Activated T-cell treated with anti-CD3 and anti-CD28 coated beads for 48 hours (primary cell): ENCODE data around the gene CABLES1.
"Not testable (repeated sequence)": the region's sequence is repeated elsewhere in the genome, so short reads cannot be mapped to it uniquely, and the experiment has no call there.

Experiments used
- DNase-seq: peaks from one replicate; pipeline ENCODE4 v3.0.0-alpha.2; 2020; ENCODE audit warnings: low read depth

CABLES1 gene

DNA sequence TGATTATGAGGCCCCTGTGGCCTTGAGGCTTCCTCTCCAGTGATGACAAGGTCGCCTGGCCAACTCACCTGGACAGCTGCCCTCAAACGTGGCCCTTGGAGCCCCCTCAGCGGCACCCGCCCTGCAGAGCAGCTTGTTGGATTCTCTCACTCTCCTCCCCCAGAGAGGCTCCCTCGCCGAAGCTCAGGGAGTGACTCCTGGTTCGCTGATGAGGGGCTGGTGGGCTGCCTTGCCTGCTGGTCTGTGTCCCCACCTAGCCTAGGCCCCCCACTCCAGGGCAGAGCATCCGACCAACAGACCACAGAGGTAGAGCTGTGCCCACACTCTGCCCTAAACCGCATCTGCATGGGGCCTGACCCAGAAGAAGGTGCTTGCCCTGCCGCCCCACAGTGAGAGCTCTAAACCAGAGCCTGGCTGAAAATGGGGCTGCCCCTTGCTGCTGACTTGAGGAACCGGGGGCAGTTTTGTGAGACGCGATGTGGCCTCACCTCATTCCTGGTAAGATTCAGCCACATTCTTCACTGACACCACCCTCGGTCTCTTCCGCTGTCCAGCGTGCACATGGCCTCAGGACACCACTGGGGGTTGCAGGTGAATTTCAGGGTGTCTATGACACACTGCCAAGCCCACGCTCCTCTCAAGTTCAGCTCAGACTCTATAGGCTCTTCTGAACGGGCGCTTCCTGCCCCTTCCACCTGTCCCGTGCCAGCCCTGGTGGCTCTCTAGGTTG lies 131.6 kb downstream of the CABLES1 start:
- no peak for DNase-seq

DNA sequence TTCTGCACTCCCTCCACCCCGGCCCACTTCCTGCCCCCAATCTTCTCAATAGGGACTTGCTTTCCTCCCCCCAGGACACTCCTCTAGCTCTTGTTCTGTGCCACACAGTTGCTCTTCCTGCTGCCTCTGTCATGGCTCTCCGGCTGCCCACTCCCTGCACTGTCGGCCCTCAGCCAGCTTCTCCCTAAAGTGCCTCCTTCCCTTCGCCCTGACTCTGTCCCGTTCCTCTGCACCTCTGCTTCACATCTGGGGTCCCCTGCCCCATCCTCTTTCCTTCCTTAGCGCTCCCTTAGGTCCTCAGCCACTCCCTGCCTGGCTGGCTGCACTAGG lies 132.1 kb downstream of the CABLES1 start:
- no peak for DNase-seq

DNA sequence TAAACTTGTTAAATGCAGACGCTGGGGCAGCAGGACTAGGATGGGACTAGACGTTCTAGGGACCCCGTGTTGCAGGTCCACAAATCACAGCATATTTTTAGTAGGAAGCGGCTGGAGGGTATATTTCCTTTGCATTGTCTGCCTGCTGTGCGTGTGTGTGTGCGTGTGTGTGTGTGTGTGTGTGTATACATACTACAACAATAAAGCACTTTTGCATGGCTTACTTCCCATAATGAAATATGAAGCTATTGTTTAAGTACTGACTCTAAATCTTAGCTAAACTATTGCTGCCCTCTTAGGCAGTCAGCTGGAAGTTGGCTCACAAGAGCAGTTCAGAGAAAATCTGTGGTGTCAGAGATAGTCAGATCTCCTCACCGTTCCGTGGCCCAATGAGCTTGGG lies 133.4 kb downstream of the CABLES1 start:
- no peak for DNase-seq

DNA sequence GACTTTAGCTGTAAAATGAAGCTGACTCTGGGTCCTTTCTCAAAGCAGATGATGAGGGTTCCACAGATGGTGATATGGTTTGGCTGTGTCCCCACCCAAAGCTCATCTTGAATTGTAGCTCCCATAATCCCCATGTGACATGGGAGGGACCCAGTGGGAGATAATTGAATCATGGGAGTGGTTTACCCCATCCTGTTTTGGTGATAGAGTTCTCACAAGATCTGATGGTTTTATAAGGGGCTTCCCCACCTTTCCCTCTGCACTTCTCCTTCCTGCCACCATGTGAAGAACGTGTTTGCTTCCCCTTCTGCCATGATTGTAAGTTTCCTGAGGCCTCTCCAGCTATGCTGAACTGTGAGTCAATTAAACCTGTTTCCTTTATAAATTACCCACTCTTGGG lies 133.8 kb downstream of the CABLES1 start:
- not testable (repeated sequence) for DNase-seq

- no peak for DNase-seq
Observed at GRCh38 chr18:23269928-23270327, 134.6 kb downstream of the CABLES1 start.

DNA sequence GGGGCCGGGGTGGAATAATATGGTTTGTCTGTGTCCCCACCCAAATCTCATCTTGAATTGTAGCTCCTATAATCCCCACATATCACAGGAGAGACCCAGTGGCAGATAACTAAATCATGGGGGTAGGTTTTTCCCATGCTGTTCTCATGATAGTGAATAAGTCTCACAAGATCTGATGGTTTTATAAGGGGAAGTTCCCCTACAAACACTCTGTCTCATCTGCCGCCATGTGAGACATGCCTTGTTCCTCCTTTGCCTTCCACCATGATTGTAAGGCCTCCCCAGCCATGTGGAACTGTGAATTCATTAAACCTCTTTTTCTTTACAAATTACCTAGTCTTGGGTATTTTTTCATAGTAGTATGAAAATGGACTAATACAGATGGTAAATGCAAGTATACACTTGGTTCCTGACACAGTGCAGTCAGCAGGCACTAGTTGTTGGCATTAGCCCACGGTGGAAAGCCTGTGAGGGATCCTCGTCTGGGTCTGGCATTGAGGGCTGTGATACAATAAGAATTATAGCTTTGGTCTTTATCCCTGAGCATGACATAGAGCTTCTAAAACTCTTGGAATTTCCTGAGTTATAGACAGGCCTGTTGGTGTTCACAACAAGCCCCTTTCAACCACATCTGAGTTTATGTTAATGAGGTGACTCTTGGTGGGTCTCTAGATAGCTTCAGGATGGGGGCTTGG lies 135.8 kb downstream of the CABLES1 start:
- no peak for DNase-seq

DNA sequence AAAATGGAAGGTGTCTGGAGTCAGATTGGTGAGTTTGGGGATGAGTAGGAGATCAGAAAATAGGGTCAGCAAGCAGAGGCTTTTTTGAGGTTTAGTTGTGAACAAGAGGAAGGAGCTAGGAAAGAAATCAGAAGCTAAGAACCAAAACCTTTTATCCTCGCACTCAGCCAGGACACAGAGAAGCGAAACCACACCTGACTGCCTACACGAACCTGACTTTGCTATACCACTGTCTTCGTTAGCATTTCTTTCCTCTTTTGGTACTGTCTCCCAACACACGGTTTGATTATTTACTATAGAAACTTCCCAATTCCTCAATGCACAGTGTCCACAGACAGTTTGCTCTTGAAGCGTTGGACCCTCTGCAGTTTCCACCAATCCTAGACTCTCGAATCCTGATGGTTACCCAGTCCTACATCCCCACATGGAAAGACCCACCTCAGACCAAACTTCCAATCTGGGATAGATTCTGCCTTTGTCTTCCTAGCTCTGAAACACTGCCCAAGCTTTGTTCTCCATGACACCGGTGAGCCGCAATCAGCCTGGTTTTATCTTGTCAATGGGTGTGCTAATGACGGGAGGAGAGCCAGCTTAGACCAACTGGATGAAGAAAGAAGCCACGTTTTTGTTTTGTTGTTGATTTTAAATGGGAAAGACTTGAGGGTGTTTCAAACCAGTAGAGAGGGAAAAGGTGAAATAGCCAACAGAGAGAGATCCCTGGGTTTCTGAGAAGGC lies 137.4 kb downstream of the CABLES1 start:
- DNase-seq = no peak

GRCh38 chr18:23273443-23273966 lies 138.2 kb downstream of the CABLES1 start:
- DNase-seq = no peak

DNA sequence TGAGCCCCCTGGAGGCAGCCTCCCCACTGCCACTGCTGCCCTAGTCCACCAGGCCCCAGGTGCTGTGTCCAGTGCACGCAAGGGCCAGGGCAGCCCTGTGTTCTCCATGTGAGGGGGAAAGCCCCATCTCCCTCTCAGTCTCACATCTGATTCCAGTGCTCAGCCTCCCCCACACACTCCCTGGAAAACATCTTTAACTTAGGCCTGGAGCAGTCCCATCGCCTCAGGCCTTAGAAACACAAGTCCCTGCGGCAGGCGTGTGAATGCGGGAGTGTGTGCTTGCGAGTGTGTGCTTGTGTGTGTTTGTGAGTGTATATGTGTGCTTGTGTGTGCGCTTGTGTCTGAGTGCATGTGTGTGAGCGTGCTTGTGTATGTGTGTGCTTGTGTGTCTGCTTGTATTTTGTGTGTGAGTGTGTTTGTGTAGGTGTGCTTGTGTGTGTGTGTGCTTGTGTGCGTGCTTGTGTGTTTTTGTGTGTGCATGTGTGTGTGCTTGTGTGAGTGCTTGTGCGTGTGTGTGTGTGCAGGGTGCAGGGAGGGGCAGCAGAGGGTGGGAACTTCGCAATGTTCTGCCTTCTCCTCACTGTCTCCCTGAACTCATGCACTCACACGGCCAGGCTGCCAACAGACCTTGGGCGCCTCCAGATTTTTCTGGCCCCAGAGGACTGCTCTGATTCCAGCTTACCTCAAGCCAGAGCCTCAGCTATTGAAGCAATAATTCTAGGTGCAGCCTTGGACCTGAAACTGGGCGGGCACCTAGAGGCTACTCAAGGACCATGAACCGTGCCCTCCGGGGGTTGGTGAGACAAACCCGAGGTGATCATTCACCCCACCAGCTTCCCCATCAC lies 139.6 kb downstream of the CABLES1 start:
- DNase-seq = no peak

GRCh38 chr18:23276451-23276850 lies 141.2 kb downstream of the CABLES1 start:
- DNase-seq = no peak

- no peak for DNase-seq
Observed at GRCh38 chr18:23277399-23277798, 142.1 kb downstream of the CABLES1 start.

- DNase-seq = no peak
Observed at GRCh38 chr18:23279931-23280330, 144.6 kb downstream of the CABLES1 start.

GRCh38 chr18:23280844-23281243 lies 145.6 kb downstream of the CABLES1 start:
- DNase-seq = no peak

- DNase-seq = no peak
Observed at GRCh38 chr18:23281626-23282436, 146.5 kb downstream of the CABLES1 start.

DNA sequence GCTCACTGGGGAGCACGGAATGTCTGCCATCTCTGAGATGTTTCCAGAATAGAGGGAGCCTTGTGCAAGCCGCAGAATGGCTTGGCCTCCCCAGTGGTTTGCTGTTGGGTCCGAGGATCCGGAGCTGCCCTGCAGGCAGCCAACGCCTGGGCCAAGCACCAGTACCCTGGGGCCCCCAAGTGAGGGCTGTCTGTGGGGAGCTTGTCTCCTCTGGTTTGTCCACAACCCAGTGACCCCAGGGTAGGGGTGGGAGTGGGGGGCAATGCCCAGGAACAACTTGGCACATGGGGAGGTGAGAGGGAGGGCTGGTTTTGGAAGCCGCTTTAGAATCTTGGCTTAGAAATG lies 147.1 kb downstream of the CABLES1 start:
- DNase-seq = no peak

DNA sequence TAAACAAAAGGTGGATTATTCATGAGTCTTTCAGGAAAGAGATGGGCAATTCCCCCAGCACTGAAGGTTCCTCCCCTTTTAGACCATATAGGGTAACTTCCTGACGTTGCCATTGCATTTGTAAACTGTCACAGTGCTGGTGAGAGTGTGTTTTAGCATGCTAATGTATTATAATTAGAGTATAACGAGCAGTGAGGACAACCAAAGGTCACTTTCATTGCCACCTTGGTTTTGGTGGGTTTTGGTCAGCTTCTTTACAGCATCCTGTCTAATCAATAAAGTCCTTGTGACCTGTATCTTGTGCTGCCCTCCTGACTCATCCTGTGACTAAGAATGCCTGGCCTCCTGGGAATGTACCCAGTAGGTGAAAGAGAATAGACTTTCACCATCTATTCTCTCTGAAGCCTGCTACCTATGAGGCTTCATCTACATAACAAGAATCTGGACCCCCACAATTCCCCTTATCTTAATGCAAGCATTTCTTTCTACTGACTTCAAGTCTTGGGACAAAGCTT lies 148.7 kb downstream of the CABLES1 start:
- DNase-seq = no peak

DNA sequence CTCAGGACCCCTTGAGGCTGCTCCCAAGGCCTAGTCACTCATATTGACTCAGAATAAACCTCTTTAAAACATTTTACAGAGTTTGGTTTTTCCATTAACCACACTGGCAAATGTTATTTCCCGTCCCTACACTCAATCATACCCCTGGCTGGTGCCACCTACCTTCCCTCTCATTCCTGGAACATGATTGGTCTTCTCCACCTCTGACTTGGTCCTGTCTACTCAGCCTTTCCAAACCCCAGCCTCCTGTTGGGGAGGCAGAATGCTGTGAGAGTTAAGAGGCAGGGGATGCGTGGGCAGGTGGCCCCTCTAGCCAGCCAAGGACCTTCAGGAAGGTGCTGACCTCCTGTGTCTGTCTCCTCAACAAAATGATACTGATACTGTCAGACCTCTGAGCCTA lies 149.3 kb downstream of the CABLES1 start:
- DNase-seq = no peak

GRCh38 chr18:23285581-23285980 lies 150.3 kb downstream of the CABLES1 start:
- not testable (repeated sequence) for DNase-seq

- DNase-seq = no peak
Observed at GRCh38 chr18:23291456-23292205, 156.3 kb downstream of the CABLES1 start.

DNA sequence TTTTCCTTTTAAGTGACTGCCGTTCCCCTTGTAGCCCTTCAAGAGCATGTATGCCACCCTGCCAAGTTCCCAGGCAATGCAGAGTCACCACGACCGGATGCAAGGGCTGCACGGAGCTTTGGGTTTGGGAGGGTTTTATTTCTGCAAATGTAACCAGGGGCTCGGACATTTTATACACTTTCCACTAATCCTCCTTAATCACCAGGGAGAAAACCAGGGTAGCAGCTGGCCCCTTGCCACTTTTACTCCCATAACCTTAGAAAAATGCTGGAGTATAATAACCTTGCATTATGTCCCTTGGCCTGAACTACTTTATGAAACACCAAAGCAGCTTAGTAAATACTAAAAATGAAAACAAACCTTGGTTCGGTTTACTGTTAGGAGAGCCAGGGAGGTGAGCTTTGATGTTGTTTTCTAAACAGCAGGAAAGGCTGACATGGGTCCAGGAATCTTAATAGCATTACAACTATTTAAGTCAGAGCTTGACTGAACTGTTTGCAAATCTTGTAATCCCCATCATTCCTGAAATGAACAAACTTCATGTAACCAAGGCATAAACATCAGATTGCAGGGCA lies 165.0 kb downstream of the CABLES1 start:
- no peak for DNase-seq
